H1 (cell line): ENCODE results near the gene CSRP3. TPM values are rescaled to one million over a fixed set of nuclear protein-coding genes. Genes with fewer than 3 reads are reported as not detected.

Source experiments
- CTCF ChIA-PET: fragments of 300-600 bp; sonication (Branson Sonifier 250); formaldehyde crosslinking; loops from one replicate; lab custom pipeline; 2021; ENCODE audit not compliant: partially characterized antibody; lab: Charles Lee
- POLR2A ChIA-PET: fragments of 300-600 bp; sonication (Branson Sonifier 250); formaldehyde crosslinking; loops from one replicate; lab custom pipeline; 2021; ENCODE audit warnings: inconsistent platforms; ENCODE audit not compliant: partially characterized antibody; lab: Charles Lee
- DNase-seq, 2 experiments: peaks; one replicate each; pipeline versions ENCODE4 v3.0.0 to v3.0.0-alpha.2; 2010 to 2022; ENCODE audit warnings: low spot score in 2 of 2, low read depth in 1 of 2, mixed read lengths in 1 of 2
- FAIRE-seq: peaks from 2 replicates; lab custom pipeline; 2011; peaks lifted over from hg19 to GRCh38; lab: Jason Lieb, UNC
- H2AFZ ChIP-seq: 2 replicates; pipeline ENCODE4 v1.8.1; 2012; ENCODE audit warnings: low read length, inconsistent platforms
- H2AK5ac ChIP-seq: 2 replicates; pipeline ENCODE4 v1.6.1; 2013; ENCODE audit warnings: low read depth, low read length
- H2BK120ac ChIP-seq: replicated peaks from 2 replicates; pipeline ENCODE3; 2013; ENCODE audit warnings: low read depth, low read length, inconsistent platforms
- H2BK12ac ChIP-seq: 2 replicates; pipeline ENCODE4 v1.6.1; 2013; ENCODE audit warnings: low read depth, low read length
- H2BK15ac ChIP-seq: 2 replicates; pipeline ENCODE4 v1.6.1; 2013; ENCODE audit warnings: low read length
- H2BK20ac ChIP-seq: 2 replicates; pipeline ENCODE4 v1.6.1; 2013; ENCODE audit warnings: low read length
- H2BK5ac ChIP-seq: 2 replicates; pipeline ENCODE4 v1.6.1; 2013; ENCODE audit warnings: low read depth, low read length
- H3K14ac ChIP-seq: 2 replicates; pipeline ENCODE4 v1.6.1; 2013; ENCODE audit warnings: inconsistent platforms; ENCODE audit not compliant: insufficient read length
- H3K18ac ChIP-seq: 2 replicates; pipeline ENCODE4 v1.6.1; 2013; ENCODE audit warnings: low read length; ENCODE audit errors: extremely low read depth
- H3K23ac ChIP-seq: 2 replicates; pipeline ENCODE4 v1.6.1; 2013; ENCODE audit warnings: inconsistent platforms; ENCODE audit not compliant: insufficient read length
- H3K23me2 ChIP-seq: 2 replicates; pipeline ENCODE4 v1.6.1; 2013; ENCODE audit warnings: low read depth, low read length
- H3K27ac ChIP-seq: 2 replicates; pipeline ENCODE4 v1.6.1; 2011; ENCODE audit warnings: low read depth, low read length, inconsistent platforms
- H3K27me3 ChIP-seq, 4 experiments: replicated peaks in 1 of 4; 1 replicate in 1 of 4; 2 replicates in 3 of 4; pipeline versions ENCODE4 v1.6.1 to v1.8.1; 2011 to 2013; ENCODE audit warnings: low read length in 3 of 4, mild to moderate bottlenecking in 3 of 4, inconsistent platforms in 2 of 4, mixed read lengths in 2 of 4, moderate library complexity in 1 of 4; ENCODE audit not compliant: control insufficient read depth in 3 of 4, insufficient read depth in 3 of 4; ENCODE audit errors: extremely low read depth in 1 of 4
- H3K36me3 ChIP-seq, 4 experiments: 2 replicates each; pipeline versions ENCODE4 v1.6.1 to v1.8.1; 2011 to 2013; ENCODE audit warnings: mild to moderate bottlenecking in 4 of 4, low read length in 3 of 4, moderate library complexity in 2 of 4, control low read depth in 1 of 4, inconsistent platforms in 1 of 4; ENCODE audit not compliant: insufficient read depth in 4 of 4, control insufficient read depth in 2 of 4
- H3K4ac ChIP-seq: replicated peaks from 2 replicates; pipeline ENCODE3; 2013; ENCODE audit warnings: low read length, low read depth, mixed read lengths, inconsistent platforms; ENCODE audit not compliant: insufficient read length
- H3K4me1 ChIP-seq, 4 experiments: replicated peaks in 1 of 4; 1 replicate in 1 of 4; 2 replicates in 3 of 4; pipeline versions ENCODE4 v1.6.1 to v1.8.1; 2011 to 2013; ENCODE audit warnings: low read length in 3 of 4, inconsistent platforms in 2 of 4, mixed read lengths in 1 of 4; ENCODE audit not compliant: insufficient read depth in 4 of 4, control insufficient read depth in 3 of 4
- H3K4me2 ChIP-seq, 2 experiments: 2 replicates each; pipeline versions ENCODE4 v1.6.1 to v1.8.1; 2011 to 2013; ENCODE audit warnings: low read depth in 2 of 2, low read length in 2 of 2, control low read depth in 1 of 2, inconsistent platforms in 1 of 2, mild to moderate bottlenecking in 1 of 2; ENCODE audit not compliant: insufficient read depth in 1 of 2
- H3K4me3 ChIP-seq, 4 experiments: fragments of 200-600, 300-600 bp in 1 of 4; sonication (generic), shearing (Covaris generic), sonication (Bioruptor Twin) in 1 of 4; 2 replicates each; pipeline versions ENCODE4 v1.5.1 to v1.8.1; 2011 to 2016; ENCODE audit warnings: low read length in 4 of 4, low read depth in 3 of 4, control low read depth in 2 of 4, inconsistent platforms in 2 of 4, mild to moderate bottlenecking in 2 of 4, mixed read lengths in 1 of 4, moderate library complexity in 1 of 4; ENCODE audit not compliant: insufficient read depth in 2 of 4; ENCODE audit errors: extremely low read depth in 1 of 4
- H3K56ac ChIP-seq: replicated peaks from 2 replicates; pipeline ENCODE3; 2013; ENCODE audit warnings: low read depth, mild to moderate bottlenecking, mixed read lengths, low read length, inconsistent platforms; ENCODE audit not compliant: insufficient read length
- H3K79me1 ChIP-seq: 2 replicates; pipeline ENCODE4 v1.6.1; 2013; ENCODE audit warnings: low read depth, low read length, control low read depth
- H3K79me2 ChIP-seq, 2 experiments: 2 replicates each; pipeline versions ENCODE4 v1.6.1 to v1.8.1; 2012 to 2013; ENCODE audit warnings: low read length in 2 of 2, mild to moderate bottlenecking in 2 of 2, inconsistent platforms in 1 of 2; ENCODE audit not compliant: insufficient read depth in 2 of 2, control insufficient read depth in 1 of 2
- H3K9ac ChIP-seq, 4 experiments: replicated peaks in 1 of 4; 1 replicate in 1 of 4; 2 replicates in 3 of 4; pipeline versions ENCODE4 v1.6.1 to v1.8.1; 2011 to 2013; ENCODE audit warnings: low read depth in 3 of 4, low read length in 3 of 4, control low read depth in 2 of 4, mild to moderate bottlenecking in 2 of 4, moderate library complexity in 2 of 4, inconsistent platforms in 1 of 4; ENCODE audit errors: extremely low read depth in 1 of 4
- H3K9me3 ChIP-seq, 2 experiments: 2 replicates each; pipeline versions ENCODE4 v1.6.1 to v1.8.1; 2012 to 2013; ENCODE audit warnings: mild to moderate bottlenecking in 2 of 2, moderate library complexity in 2 of 2, control low read depth in 1 of 2, inconsistent platforms in 1 of 2, low read depth in 1 of 2, low read length in 1 of 2, mixed read lengths in 1 of 2; ENCODE audit not compliant: insufficient read depth in 2 of 2
- H4K20me1 ChIP-seq, 2 experiments: replicated peaks in 1 of 2; 2 replicates each; pipeline versions ENCODE3 to v1.8.1; 2011 to 2013; ENCODE audit warnings: inconsistent platforms in 2 of 2, low read length in 2 of 2, mild to moderate bottlenecking in 1 of 2; ENCODE audit not compliant: insufficient read depth in 2 of 2, control insufficient read depth in 1 of 2
- H4K5ac ChIP-seq: 2 replicates; pipeline ENCODE4 v1.6.1; 2013; ENCODE audit warnings: low read length, low read depth, mixed read lengths, inconsistent platforms; ENCODE audit not compliant: insufficient read length
- H4K8ac ChIP-seq: 2 replicates; pipeline ENCODE4 v1.8.0; 2013; ENCODE audit warnings: mild to moderate bottlenecking, moderate library complexity, low read length, inconsistent platforms; ENCODE audit not compliant: insufficient read depth; ENCODE audit errors: extremely low read depth
- H4K91ac ChIP-seq: replicated peaks from 2 replicates; pipeline ENCODE3; 2013; ENCODE audit warnings: low read length, mixed read lengths, inconsistent platforms; ENCODE audit not compliant: insufficient read length
- CTBP2 ChIP-seq: IDR thresholded peaks from 2 replicates; pipeline ENCODE4 v1.7.0; 2011; ENCODE audit warnings: borderline replicate concordance, mild to moderate bottlenecking, moderate library complexity, mixed read lengths, low read length; ENCODE audit not compliant: insufficient read depth, insufficient read length
- RXRA ChIP-seq: IDR thresholded peaks from 2 replicates; pipeline ENCODE4 v1.6.1; 2011; ENCODE audit warnings: low read depth, mild to moderate bottlenecking, low read length, moderate library complexity; ENCODE audit not compliant: insufficient read depth
- WGBS, 2 experiments: shearing (Covaris generic) in 1 of 2; methylation state at CpG; one replicate each; pipeline versions ENCODE4 v1.1.6 to v1.1.7; 2013 to 2015; ENCODE audit warnings: low lambda C conversion rate in 2 of 2, mixed read lengths in 2 of 2, inconsistent platforms in 1 of 2, low coverage in 1 of 2, missing lambda C conversion rate in 1 of 2; ENCODE audit not compliant: insufficient replicate concordance in 2 of 2, insufficient coverage in 1 of 2, insufficient read length in 1 of 2; ENCODE audit errors: extremely low coverage in 1 of 2, missing lambda C conversion rate in 1 of 2; 5-methylcytosine and 5-hydroxymethylcytosine counted together
- polyA plus RNA-seq, 7 experiments: library from polyadenylated mRNA; depleted of rRNA in 3 of 7; stranded (reverse) in 5 of 7; unstranded in 2 of 7; fragments of >200 nt in 5 of 7; fragments of 200-250 nt in 2 of 7; gene quantifications; 1 replicate in 5 of 7; 2 replicates in 1 of 7; 4 replicates in 1 of 7; pipeline versions ENCODE4 v1.2.1 to v1.2.3, GENCODE V29; 2011 to 2013; ENCODE audit warnings: missing spikeins in 2 of 7, mixed read lengths in 2 of 7
- total RNA-seq: library from RNA; stranded (reverse); fragmentation: NEBNext Ultra II Directional; extraction: Animal tissue kit (Norgen Biotek cat#: 25700); gene quantifications from 2 replicates; pipeline ENCODE4 v1.2.1, GENCODE V29; 2021

Gene CSRP3
- total and polyA plus RNA-seq, 2 of the 8 experiments (the other 6 are each of a cell fraction or from before 2014, with no cell fraction given): not detected

GRCh38 chr11:19199048-19199447, 2.7 kb downstream of the CSRP3 start:
- ChIA-PET POLR2A (interaction anchor here (1.3 kb wide), 1 partner anchor 20 kb away, joined by 3 read pairs; no protein-coding TSS in a partner anchor), CTCF (interaction anchor here (0.9 to 1.6 kb wide), 2 partner anchors 128 to 602 kb away, joined by 3 to 5 read pairs; no protein-coding TSS in a partner anchor)
- Histone ChIP-seq H3K27ac (no peak overlapping the region), H3K79me1 (no peaks in the 10 kb centered on the region), H3K27me3 (no peaks in the 10 kb centered on the region), H2BK20ac (no peak overlapping the region), H2BK15ac (no peak overlapping the region), H3K4me1 (no peaks in the 10 kb centered on the region), H3K36me3 (no peaks in the 10 kb centered on the region), H3K18ac (no peak overlapping the region), H2BK12ac (no peak overlapping the region), H3K9ac (no peak overlapping the region), H3K4ac (no peak overlapping the region), H2AFZ (no peak overlapping the region), H3K79me2 (no peaks in the 10 kb centered on the region), H3K23me2 (no peaks in the 10 kb centered on the region), H2BK5ac (no peak overlapping the region), H2BK120ac (no peak overlapping the region), H3K23ac (no peak overlapping the region), H3K14ac (no peak overlapping the region), H3K4me2 (no peak overlapping the region), H4K91ac (no peak overlapping the region), H3K9me3 (0 out of 4 replicates have a peak, but pooled peaks cover 0 to 3% of the 10 kb centered on the region in 2 experiments), H3K4me3 (no peak overlapping the region), H4K5ac (no peak overlapping the region), H4K8ac (no peak overlapping the region), H2AK5ac (no peak overlapping the region), H4K20me1 (no peaks in the 10 kb centered on the region), H3K56ac (no peak overlapping the region)
- TF ChIP-seq CTBP2: no peak
- no peak for TF ChIP-seq RXRA
- 87% methylated on average over 7 of the region's 7 CpGs; no CpG with 5 or more reads in 1 of the 2 experiments for whole genome bisulfite sequencing, 2 experiments
- FAIRE-seq (no peak), DNase-seq (no peak)
